Measurements from ENCODE around the gene CHCHD3. TPM values are rescaled to one million over a fixed set of nuclear protein-coding genes. Genes with fewer than 3 reads are reported as not detected.

The CHCHD3 gene
- total RNA-seq, 1 donor from 2014 or later = 75.5 TPM

DNA sequence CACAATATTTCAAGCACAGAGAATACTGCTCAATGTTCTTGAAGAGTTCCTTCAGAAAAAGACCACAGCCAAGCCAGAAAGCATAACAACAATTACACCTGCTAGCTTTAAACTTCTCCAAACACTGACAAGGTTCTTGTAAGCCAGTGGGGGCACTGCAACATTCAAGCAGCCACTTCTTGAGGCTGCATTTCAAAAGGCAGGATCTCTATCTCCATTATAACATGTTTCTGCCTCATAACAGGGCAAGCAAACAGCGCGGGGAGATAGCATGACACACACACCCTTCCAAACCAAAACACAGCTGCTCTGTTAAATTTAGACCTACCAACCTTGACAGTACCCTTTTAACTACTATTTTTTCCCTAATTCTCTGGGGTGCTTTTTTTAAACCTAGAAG lies 30.8 kb downstream of the CHCHD3 start:
- H3K4me3 ChIP-seq (ENCODE audit: low read depth, low read length) = no peak overlapping the region
- peak; percentile 50 for TF ChIP-seq CTCF (conservative IDR thresholded peaks at IDR 0.05; ENCODE audit: low read depth, low read length)
- DNase-seq (ENCODE audit: low read depth) = no peak

GRCh38 chr7:133050200-133050995 lies 31.5 kb downstream of the CHCHD3 start:
- no peak for TF ChIP-seq CTCF (conservative IDR thresholded peaks at IDR 0.05; ENCODE audit: low read depth, low read length)

GRCh38 chr7:133048589-133048988 lies 33.3 kb downstream of the CHCHD3 start:
- TF ChIP-seq CTCF (conservative IDR thresholded peaks at IDR 0.05; ENCODE audit: low read depth, low read length) = no peak
- H3K4me3 ChIP-seq (ENCODE audit: low read depth, low read length) = no peak overlapping the region
- no peak for DNase-seq (ENCODE audit: low read depth)

More at GRCh38 chr7:133050200-133050995, 31.5 kb downstream of the CHCHD3 start:
- no peak for DNase-seq (ENCODE audit: low read depth)
- no peak overlapping the region for H3K4me3 ChIP-seq (ENCODE audit: low read depth, low read length)

DNA sequence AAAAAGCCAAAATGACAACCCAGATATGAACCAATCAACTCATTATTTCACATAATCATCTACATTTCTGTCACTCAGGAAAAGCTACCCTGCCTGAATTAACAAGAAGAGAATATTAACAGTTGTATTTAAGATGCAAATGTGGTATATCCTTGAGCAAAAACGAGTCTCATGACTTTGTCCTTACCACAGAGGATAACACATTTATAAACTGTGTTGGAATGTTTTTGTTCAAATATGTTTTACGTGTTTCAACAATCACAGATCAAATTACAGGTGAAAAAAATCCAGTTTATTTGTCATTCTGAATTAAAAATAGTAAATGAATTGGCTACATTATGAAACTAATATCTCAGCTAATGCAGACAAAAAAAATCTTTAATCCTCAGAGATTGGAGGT lies 34.6 kb downstream of the CHCHD3 start:
- DNase-seq (ENCODE audit: low read depth) = no peak
- TF ChIP-seq CTCF (conservative IDR thresholded peaks at IDR 0.05; ENCODE audit: low read depth, low read length) = no peak
- H3K4me3 ChIP-seq (ENCODE audit: low read depth, low read length) = no peak overlapping the region

GRCh38 chr7:133044722-133045473 lies 37.0 kb downstream of the CHCHD3 start:
- DNase-seq (ENCODE audit: low read depth) = no peak
- H3K4me3 ChIP-seq (ENCODE audit: low read depth, low read length) = no peak overlapping the region
- no peak for TF ChIP-seq CTCF (conservative IDR thresholded peaks at IDR 0.05; ENCODE audit: low read depth, low read length)

DNA sequence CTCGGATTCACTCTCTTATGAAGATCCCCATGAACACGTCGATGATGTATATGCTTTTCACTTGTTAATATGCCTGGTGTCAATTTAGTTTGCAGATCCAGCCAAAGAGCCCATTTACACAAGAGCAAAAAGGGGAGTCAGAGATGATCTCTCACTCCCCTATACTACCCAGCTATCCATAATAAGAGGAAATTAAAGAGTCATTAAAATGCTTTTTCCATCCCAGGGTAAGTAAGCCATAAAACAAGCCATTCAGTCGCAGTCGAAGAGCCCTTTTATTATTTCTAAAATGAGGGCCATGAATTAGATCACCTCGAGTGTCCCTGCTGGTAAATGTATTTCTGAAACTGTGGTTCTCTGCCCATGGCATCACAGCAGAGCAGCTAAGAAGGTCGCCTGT lies 41.2 kb downstream of the CHCHD3 start:
- no peak for DNase-seq (ENCODE audit: low read depth)
- no peak overlapping the region for H3K4me3 ChIP-seq (ENCODE audit: low read depth, low read length)
- TF ChIP-seq CTCF (conservative IDR thresholded peaks at IDR 0.05; ENCODE audit: low read depth, low read length) = no peak
